Hepatocyte (in vitro differentiated cells): ENCODE data around the gene TTC8.

Source experiments
- CTCF ChIP-seq: fragments of 200-600 bp; sonication (generic); IDR thresholded peaks from 2 replicates; pipeline ENCODE4 v1.5.1; 2016; ENCODE audit warnings: antibody characterized with exemption, mild to moderate bottlenecking; ENCODE audit not compliant: poor library complexity
- EZH2 ChIP-seq: fragments of 200-600 bp; sonication (generic); IDR thresholded peaks from 2 replicates; pipeline ENCODE4 v1.6.1; 2016; ENCODE audit warnings: antibody characterized with exemption, mild to moderate bottlenecking, borderline replicate concordance
- EZH2phosphoT487 ChIP-seq: fragments of 200-600 bp; sonication (generic); IDR thresholded peaks from one replicate; pipeline ENCODE4 v1.6.1; 2018; ENCODE audit warnings: antibody characterized with exemption, mild to moderate bottlenecking, low read depth, moderate library complexity; ENCODE audit not compliant: unreplicated experiment, severe bottlenecking

DNA sequence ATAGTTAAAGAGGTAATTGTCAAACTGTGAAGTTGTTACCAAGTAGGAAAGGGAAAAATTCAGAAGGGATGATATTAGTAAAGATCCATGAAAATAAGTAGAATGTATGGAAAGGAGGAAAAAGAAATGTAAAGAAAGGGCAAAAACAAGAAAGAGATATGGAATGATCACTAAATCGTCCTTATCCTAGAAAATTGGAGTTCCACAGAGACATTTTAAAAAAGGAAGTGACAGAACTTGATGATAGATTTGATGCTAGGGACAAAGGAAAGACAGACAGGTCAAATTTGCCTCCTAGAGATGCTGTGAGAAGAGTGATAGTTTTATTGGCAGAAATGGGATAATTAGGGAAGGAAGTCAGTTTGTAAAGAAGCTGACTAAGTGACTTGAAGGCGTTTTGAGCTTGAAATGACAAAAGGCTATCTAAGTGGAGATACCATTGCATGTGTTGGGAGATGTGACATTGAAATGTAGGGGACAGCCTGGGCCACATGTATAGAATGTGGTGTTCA lies 20.6 kb downstream of the TTC8 start:
- TF ChIP-seq CTCF (no peak), EZH2phosphoT487 (no peak), EZH2 (no peak)
